Liver (tissue), 2 donors: ENCODE results near the gene UBXN11.

Source experiments
- NR2F2 ChIP-seq: IDR thresholded peaks from 2 replicates; pipeline ENCODE4 v1.6.1; 2016; ENCODE audit warnings: antibody characterized with exemption
- RAD21 ChIP-seq, 2 donors: IDR thresholded peaks; 2 replicates each; pipeline ENCODE4 v1.6.1; 2016; ENCODE audit warnings: antibody characterized with exemption in 2 of 2, mild to moderate bottlenecking in 2 of 2
- TF ChIP-seq, protein P1 (sequence below): IDR thresholded peaks from 2 replicates; pipeline ENCODE4 v1.6.1; 2016; ENCODE audit warnings: antibody characterized with exemption
- donor health status: healthy.

DNA sequence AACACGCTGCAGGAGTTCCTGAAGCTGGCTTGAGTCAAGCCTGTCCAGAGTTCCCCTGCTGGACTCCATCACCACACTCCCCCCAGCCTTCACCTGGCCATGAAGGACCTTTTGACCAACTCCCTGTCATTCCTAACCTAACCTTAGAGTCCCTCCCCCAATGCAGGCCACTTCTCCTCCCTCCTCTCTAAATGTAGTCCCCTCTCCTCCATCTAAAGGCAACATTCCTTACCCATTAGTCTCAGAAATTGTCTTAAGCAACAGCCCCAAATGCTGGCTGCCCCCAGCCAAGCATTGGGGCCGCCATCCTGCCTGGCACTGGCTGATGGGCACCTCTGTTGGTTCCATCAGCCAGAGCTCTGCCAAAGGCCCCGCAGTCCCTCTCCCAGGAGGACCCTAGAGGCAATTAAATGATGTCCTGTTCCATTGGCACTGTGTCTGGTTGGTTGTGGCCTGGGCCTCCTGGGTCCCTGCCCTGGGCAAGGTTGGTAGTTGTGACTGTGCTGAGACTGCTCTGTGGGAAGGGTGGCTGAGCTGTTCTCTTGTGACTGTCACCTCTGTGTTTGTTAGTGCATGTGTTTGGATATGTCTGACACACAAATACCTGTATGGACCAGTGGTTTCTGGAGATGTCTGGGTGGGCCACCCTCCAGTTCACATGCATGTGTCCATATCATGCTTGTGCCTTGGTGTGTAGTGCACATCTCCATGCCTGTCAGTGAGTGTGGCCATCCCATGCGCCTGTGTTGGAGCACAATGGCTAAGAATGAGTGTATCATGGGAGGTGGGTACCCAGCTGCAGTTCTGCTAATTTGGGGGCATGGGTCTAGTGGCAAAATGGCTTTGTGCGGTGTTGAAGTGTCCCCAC is 25.1 kb downstream of the UBXN11 start:
- TF ChIP-seq NR2F2 (no peak), RAD21 (IDR thresholded peaks at IDR 0.05) (no peak)
- TF ChIP-seq, protein P1, sequence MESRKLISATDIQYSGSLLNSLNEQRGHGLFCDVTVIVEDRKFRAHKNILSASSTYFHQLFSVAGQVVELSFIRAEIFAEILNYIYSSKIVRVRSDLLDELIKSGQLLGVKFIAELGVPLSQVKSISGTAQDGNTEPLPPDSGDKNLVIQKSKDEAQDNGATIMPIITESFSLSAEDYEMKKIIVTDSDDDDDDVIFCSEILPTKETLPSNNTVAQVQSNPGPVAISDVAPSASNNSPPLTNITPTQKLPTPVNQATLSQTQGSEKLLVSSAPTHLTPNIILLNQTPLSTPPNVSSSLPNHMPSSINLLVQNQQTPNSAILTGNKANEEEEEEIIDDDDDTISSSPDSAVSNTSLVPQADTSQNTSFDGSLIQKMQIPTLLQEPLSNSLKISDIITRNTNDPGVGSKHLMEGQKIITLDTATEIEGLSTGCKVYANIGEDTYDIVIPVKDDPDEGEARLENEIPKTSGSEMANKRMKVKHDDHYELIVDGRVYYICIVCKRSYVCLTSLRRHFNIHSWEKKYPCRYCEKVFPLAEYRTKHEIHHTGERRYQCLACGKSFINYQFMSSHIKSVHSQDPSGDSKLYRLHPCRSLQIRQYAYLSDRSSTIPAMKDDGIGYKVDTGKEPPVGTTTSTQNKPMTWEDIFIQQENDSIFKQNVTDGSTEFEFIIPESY = no peak
